HepG2 (cell line): ENCODE data around the gene OR2F2. TPM values are rescaled to one million over a fixed set of nuclear protein-coding genes. Genes with fewer than 3 reads are reported as not detected.

Experiments
- AKAP8 ChIP-seq: sonication (generic); formaldehyde crosslinking; IDR thresholded peaks from 2 replicates; pipeline ENCODE4 v1.5.1; 2020; ENCODE audit warnings: mild to moderate bottlenecking, missing genetic modification reagents
- HNRNPL ChIP-seq: fragments of 200-400 bp; formaldehyde crosslinking; IDR thresholded peaks from 2 replicates; pipeline ENCODE4 v1.6.1; 2017; ENCODE audit warnings: mild to moderate bottlenecking, low read depth, low read length
- MAFF ChIP-seq: IDR thresholded peaks from 2 replicates; pipeline ENCODE4 v1.6.1; 2011; ENCODE audit warnings: low read depth, low read length, improper control_type of control experiment
- MXI1 ChIP-seq: IDR thresholded peaks from 3 replicates; pipeline ENCODE4 v1.6.1; 2012; ENCODE audit warnings: low read depth, low read length, inconsistent platforms, borderline replicate concordance
- SIN3B ChIP-seq: fragments of 150-350 bp; IDR thresholded peaks from 2 replicates; pipeline ENCODE4 v1.6.1; 2014; ENCODE audit warnings: low read length
- TFDP2 ChIP-seq: sonication (generic); formaldehyde crosslinking; IDR thresholded peaks from 2 replicates; pipeline ENCODE4 v1.4.0; 2020; ENCODE audit warnings: missing genetic modification reagents
- ZNF839 ChIP-seq: sonication (generic); formaldehyde crosslinking; IDR thresholded peaks from 2 replicates; pipeline ENCODE4 v1.4.0; 2020; ENCODE audit warnings: missing genetic modification reagents, mild to moderate bottlenecking, borderline replicate concordance
- polyA plus RNA-seq, 8 experiments: library from polyadenylated mRNA; depleted of rRNA in 3 of 8; stranded (reverse) in 7 of 8; unstranded in 1 of 8; fragments of >200 nt; fragmentation: Illumina TruSeq in 4 of 8; extraction: Trizol in 4 of 8; gene quantifications; 2 replicates each; pipeline versions ENCODE4 v1.2.1 to v1.2.3, GENCODE V29; 2011 to 2016; ENCODE audit warnings: low read depth in 4 of 8, missing spikeins in 1 of 8, mixed read lengths in 1 of 8; ENCODE audit not compliant: insufficient read depth in 1 of 8
- total RNA-seq, 5 experiments: library from RNA; depleted of rRNA; stranded (reverse); fragments of >200 nt; fragmentation: Illumina TruSeq; extraction: Trizol; gene quantifications; 2 replicates each; pipeline ENCODE4 v1.2.3, GENCODE V29; 2016; ENCODE audit warnings: low read depth in 1 of 5

Gene OR2F2
- total and polyA plus RNA-seq, 2 of the 13 experiments (the other 11 are each of a cell fraction or from before 2014, with no cell fraction given) = 0.13 TPM; not detected in 1

GRCh38 chr7:143983960-143984359 lies 48.9 kb downstream of the OR2F2 start (continued):
- TF ChIP-seq ZNF839 (CRISPR knock-in tag) (no peak), TFDP2 (CRISPR knock-in tag) (no peak), SIN3B (no peak), AKAP8 (no peak), MXI1 (no peak), MAFF (no peak), HNRNPL (no peak)

Other genes starting within 250 kb of the OR2F2 start
- gene CTAGE6, start 177.5 kb upstream of the OR2F2 start, total RNA-seq (2016; rRNA removed; fragmentation: Illumina TruSeq; extraction: Trizol) = not detected in 2 replicates
- gene CTAGE6, start 177.5 kb upstream of the OR2F2 start, polyA plus RNA-seq (2011; rRNA removed) = 0.09 and 0.12 TPM in 2 replicates
- 101 and 124 TPM in 2 replicates for gene TCAF1, start 33.1 kb upstream of the OR2F2 start, total RNA-seq (2016; rRNA removed; fragmentation: Illumina TruSeq; extraction: Trizol)
- gene TCAF1, start 33.1 kb upstream of the OR2F2 start, polyA plus RNA-seq (2011; rRNA removed) = 36.2 and 40.0 TPM in 2 replicates
- 0.90 and 1.5 TPM in 2 replicates for gene OR2F1, start 19.6 kb downstream of the OR2F2 start, total RNA-seq (2016; rRNA removed; fragmentation: Illumina TruSeq; extraction: Trizol)
- 0.35 and 0.36 TPM in 2 replicates for gene OR2F1, start 19.6 kb downstream of the OR2F2 start, polyA plus RNA-seq (2011; rRNA removed)
- not detected in 2 replicates for gene OR6B1, start 65.1 kb downstream of the OR2F2 start, total RNA-seq (2016; rRNA removed; fragmentation: Illumina TruSeq; extraction: Trizol)
- 0.18 TPM in 2 replicates for gene OR6B1, start 65.1 kb downstream of the OR2F2 start, polyA plus RNA-seq (2011; rRNA removed)
- not detected in 2 replicates for gene OR2A5, start 113.7 kb downstream of the OR2F2 start, total RNA-seq (2016; rRNA removed; fragmentation: Illumina TruSeq; extraction: Trizol)
- gene OR2A5, start 113.7 kb downstream of the OR2F2 start, polyA plus RNA-seq (2011; rRNA removed) = not detected in 2 replicates
- not detected in 2 replicates for gene OR2A25, start 134.6 kb downstream of the OR2F2 start, total RNA-seq (2016; rRNA removed; fragmentation: Illumina TruSeq; extraction: Trizol)
- 0.07 TPM in 1 of 2 replicates, not detected in the other for gene OR2A25, start 134.6 kb downstream of the OR2F2 start, polyA plus RNA-seq (2011; rRNA removed)
- not detected in 2 replicates for gene OR2A12, start 151.0 kb downstream of the OR2F2 start, total RNA-seq (2016; rRNA removed; fragmentation: Illumina TruSeq; extraction: Trizol)
- 0.18 TPM in 1 of 2 replicates, not detected in the other for gene OR2A12, start 151.0 kb downstream of the OR2F2 start, polyA plus RNA-seq (2011; rRNA removed)
- not detected in 2 replicates for gene OR2A2, start 174.3 kb downstream of the OR2F2 start, total RNA-seq (2016; rRNA removed; fragmentation: Illumina TruSeq; extraction: Trizol)
- not detected in 2 replicates for gene OR2A2, start 174.3 kb downstream of the OR2F2 start, polyA plus RNA-seq (2011; rRNA removed)
- not detected in 2 replicates for gene OR2A14, start 187.9 kb downstream of the OR2F2 start, total RNA-seq (2016; rRNA removed; fragmentation: Illumina TruSeq; extraction: Trizol)
- gene OR2A14, start 187.9 kb downstream of the OR2F2 start, polyA plus RNA-seq (2011; rRNA removed) = not detected in 2 replicates
- gene CTAGE4, start 248.2 kb downstream of the OR2F2 start, total RNA-seq (2016; rRNA removed; fragmentation: Illumina TruSeq; extraction: Trizol) = not detected in 2 replicates
- not detected in 2 replicates for gene CTAGE4, start 248.2 kb downstream of the OR2F2 start, polyA plus RNA-seq (2011; rRNA removed)